Left renal pelvis (tissue), 4 donors: ENCODE data around the gene ZNF783. TPM values are rescaled to one million over a fixed set of nuclear protein-coding genes. Genes with fewer than 3 reads are reported as not detected.
"Not testable (repeated sequence)": the region's sequence is repeated elsewhere in the genome, so short reads cannot be mapped to it uniquely, and the experiment has no call there.

ENCODE experiments used
- DNase-seq, 4 donors: peaks; one replicate each; pipeline ENCODE4 v3.0.0-alpha.2; 2013; ENCODE audit warnings: low read depth in 4 of 4, low spot score in 3 of 4
- polyA plus RNA-seq, 4 donors: library from polyadenylated mRNA; unstranded; fragments of 120-200 nt; gene quantifications; one replicate each; pipeline ENCODE4 v1.2.1, GENCODE V29; 2013; ENCODE audit not compliant: insufficient read length in 4 of 4

Gene ZNF783
- polyA plus RNA-seq, 4 donors: 11.3 to 18.5 (median 14.4) TPM

- DNase-seq: no peak
Measured at GRCh38 chr7:149321978-149322541, 60.1 kb downstream of the ZNF783 start.

GRCh38 chr7:149322737-149323136, 60.7 kb downstream of the ZNF783 start:
- DNase-seq: no peak

- DNase-seq: no peak
Measured at GRCh38 chr7:149325248-149325647, 63.3 kb downstream of the ZNF783 start.

DNA sequence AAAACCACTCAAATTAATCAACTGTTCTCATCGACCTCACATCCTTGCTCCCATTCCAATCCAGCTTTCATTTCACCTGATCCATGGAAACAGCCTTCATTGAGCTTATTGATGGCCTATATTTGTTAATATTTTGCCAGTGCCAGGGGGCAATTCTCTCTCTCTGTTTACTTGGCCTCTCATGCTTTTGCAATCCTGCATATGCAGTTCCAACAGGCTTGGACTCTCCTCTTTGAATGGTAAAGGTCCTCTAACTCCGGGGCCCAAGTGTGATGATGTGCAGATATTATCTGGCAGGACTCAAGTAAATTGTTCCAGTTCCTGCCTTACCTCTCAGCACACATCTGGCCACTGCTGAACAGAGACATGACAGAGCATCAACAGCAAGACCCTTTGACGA, 67.3 kb downstream of the ZNF783 start:
- DNase-seq: no peak

- no peak for DNase-seq
Measured at GRCh38 chr7:149329766-149330334, 67.9 kb downstream of the ZNF783 start.

- DNase-seq: no peak
Measured at GRCh38 chr7:149330914-149331567, 69.0 kb downstream of the ZNF783 start.

DNA sequence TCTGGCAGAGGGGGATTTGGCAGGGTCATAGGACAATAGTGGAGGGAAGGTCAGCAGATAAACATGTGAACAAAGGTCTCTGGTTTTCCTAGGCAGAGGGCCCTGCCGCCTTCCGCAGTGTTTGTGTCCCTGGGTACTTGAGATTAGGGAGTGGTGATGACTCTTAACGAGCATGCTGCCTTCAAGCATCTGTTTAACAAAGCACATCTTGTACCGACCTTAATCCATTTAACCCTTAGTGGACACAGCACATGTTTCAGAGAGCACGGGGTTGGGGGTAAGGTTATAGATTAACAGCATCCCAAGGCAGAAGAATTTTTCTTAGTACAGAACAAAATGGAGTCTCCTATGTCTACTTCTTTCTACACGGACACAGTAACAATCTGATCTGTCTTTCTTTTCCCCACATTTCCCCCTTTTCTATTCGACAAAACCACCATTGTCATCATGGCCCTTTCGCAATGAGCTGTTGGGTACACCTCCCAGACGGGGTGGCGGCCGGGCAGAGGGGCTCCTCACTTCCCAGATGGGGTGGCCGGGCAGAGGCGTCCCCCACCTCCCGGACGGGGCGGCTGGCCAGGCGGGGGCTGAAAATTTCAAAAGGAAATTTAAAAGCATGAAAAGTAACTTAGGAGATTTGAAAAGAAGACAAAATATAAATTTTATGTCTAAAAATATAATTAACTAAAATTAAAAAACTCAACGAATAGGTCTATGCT, 70.8 kb downstream of the ZNF783 start:
- DNase-seq: not testable (repeated sequence)

GRCh38 chr7:149333321-149333717, 71.3 kb downstream of the ZNF783 start:
- no peak for DNase-seq

DNA sequence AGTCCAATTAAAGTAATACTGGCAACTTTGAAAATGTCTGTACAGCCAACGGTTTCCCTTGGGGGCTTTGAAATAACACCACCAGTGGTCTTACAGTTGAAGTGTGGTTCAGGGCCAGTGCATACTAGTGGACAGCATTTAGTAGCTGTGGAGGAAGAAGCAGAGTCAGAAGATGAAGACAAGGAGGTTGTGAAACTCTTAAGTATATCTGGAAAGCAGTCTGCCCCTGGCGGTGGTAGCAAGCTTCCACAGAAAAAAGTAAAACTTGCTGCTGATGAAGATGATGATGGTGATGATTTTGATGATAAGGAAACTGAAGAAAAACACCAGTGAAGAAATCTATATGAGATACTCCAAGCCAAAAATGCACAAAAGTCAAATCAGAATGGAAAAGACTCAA, 72.2 kb downstream of the ZNF783 start:
- no peak for DNase-seq

Other genes with a start within 250 kb of the ZNF783 start
- 100 to 1,000 TPM; 136 to 199 (median 184) TPM for gene PDIA4, start 233.7 kb upstream of the ZNF783 start, polyA plus RNA-seq
- gene ZNF786, start 171.5 kb upstream of the ZNF783 start, polyA plus RNA-seq: 10 to 100 TPM in 2 of 4 donors, 1 to 10 TPM in 2; 7.3 to 11.1 (median 9.9) TPM
- gene ZNF425, start 135.9 kb upstream of the ZNF783 start, polyA plus RNA-seq: 1 to 10 TPM; 6.2 to 7.6 (median 7.0) TPM
- gene ZNF398, start 114.7 kb upstream of the ZNF783 start, polyA plus RNA-seq: 10 to 100 TPM; 13.1 to 15.4 (median 14.4) TPM
- 10 to 100 TPM; 24.2 to 31.5 (median 26.6) TPM for gene ZNF282, start 66.7 kb upstream of the ZNF783 start, polyA plus RNA-seq
- 10 to 100 TPM; 15.5 to 21.2 (median 18.0) TPM for gene ZNF212, start 22.5 kb upstream of the ZNF783 start, polyA plus RNA-seq
- 10 to 100 TPM; 13.6 to 16.3 (median 14.1) TPM for gene ZNF777, start 198.9 kb downstream of the ZNF783 start, polyA plus RNA-seq
- 10 to 100 TPM; 11.8 to 17.4 (median 14.3) TPM for gene ZNF746, start 235.6 kb downstream of the ZNF783 start, polyA plus RNA-seq